GM21381 (cell line): Measurements from ENCODE around the gene ZNF253.
"Not testable (repeated sequence)": the region's sequence is repeated elsewhere in the genome, so short reads cannot be mapped to it uniquely, and the experiment has no call there.

Experiments used
- ATAC-seq: cut with Tn5 transposase; IDR thresholded peaks from one replicate; pipeline ENCODE4 v1.9.1; 2021; ENCODE audit warnings: mild to moderate bottlenecking, moderate library complexity; ENCODE audit not compliant: unreplicated experiment

The ZNF253 gene

GRCh38 chr19:19865750-19866610, at the start of gene ZNF253:
Gene ZNF253, plus strand, starts transcription at chr19:19865882. Its CDS starts 115 bp downstream, at chr19:19865997.
- peak; percentile 88 for ATAC-seq

GRCh38 chr19:19816679-19817078, 49.0 kb upstream of the ZNF253 start:
- no peak for ATAC-seq

- ATAC-seq: no peak
Measured at GRCh38 chr19:19817357-19817756, 48.3 kb upstream of the ZNF253 start.

GRCh38 chr19:19820774-19821320, 44.8 kb upstream of the ZNF253 start:
- peak; percentile 11 for ATAC-seq

GRCh38 chr19:19821366-19821951, 44.2 kb upstream of the ZNF253 start, which contains the start of gene ZNF506:
Gene ZNF506, minus strand, starts transcription at chr19:19821750. Its CDS starts 147 bp downstream, at chr19:19821603.
- peak; percentile 79 for ATAC-seq

- ATAC-seq: not testable (repeated sequence)
Measured at GRCh38 chr19:19821976-19822375, 43.7 kb upstream of the ZNF253 start.

- no peak for ATAC-seq
Measured at GRCh38 chr19:19823916-19824315, 41.8 kb upstream of the ZNF253 start.

GRCh38 chr19:19826875-19827274, 38.8 kb upstream of the ZNF253 start:
- no peak for ATAC-seq

GRCh38 chr19:19835560-19836038, 30.1 kb upstream of the ZNF253 start:
- no peak for ATAC-seq

GRCh38 chr19:19847781-19848180, 17.9 kb upstream of the ZNF253 start:
- no peak for ATAC-seq

GRCh38 chr19:19849056-19849455, 16.6 kb upstream of the ZNF253 start:
- no peak for ATAC-seq

GRCh38 chr19:19851740-19852139, 13.9 kb upstream of the ZNF253 start:
- not testable (repeated sequence) for ATAC-seq

- no peak for ATAC-seq
Measured at GRCh38 chr19:19858751-19859150, 6.9 kb upstream of the ZNF253 start.

- no peak for ATAC-seq
Measured at GRCh38 chr19:19860756-19861390, 4.8 kb upstream of the ZNF253 start.

- no peak for ATAC-seq
Measured at GRCh38 chr19:19866611-19867248, 1.0 kb downstream of the ZNF253 start.

GRCh38 chr19:19870086-19870485, 4.4 kb downstream of the ZNF253 start:
- ATAC-seq: not testable (repeated sequence)

GRCh38 chr19:19871932-19872331, 6.2 kb downstream of the ZNF253 start:
- no peak for ATAC-seq

GRCh38 chr19:19873381-19873780, 7.7 kb downstream of the ZNF253 start:
- no peak for ATAC-seq

- ATAC-seq: no peak
Measured at GRCh38 chr19:19877724-19878123, 12.0 kb downstream of the ZNF253 start.

GRCh38 chr19:19884583-19884982, 18.9 kb downstream of the ZNF253 start:
- no peak for ATAC-seq
